HCT116 (cell line): ENCODE measurements around the gene SMR3B. TPM values are rescaled to one million over a fixed set of nuclear protein-coding genes. Genes with fewer than 3 reads are reported as not detected.

Source experiments
- ATAC-seq: fragments of 200-7000 bp; cut with Tn5 transposase; 2 replicates; pipeline ENCODE4 v1.9.1; 2020; ENCODE audit warnings: mild to moderate bottlenecking, moderate library complexity
- BruUV-seq: library from RNA; stranded (reverse); fragments of 400-500 nt; replicated peaks from 2 replicates; lab custom pipeline; 2021; lab: Mats Ljungman, UMichigan
- CTCF ChIA-PET: fragments of 300-600 bp; sonication (Branson Sonifier 250); formaldehyde crosslinking; loops from one replicate; lab custom pipeline; 2021; ENCODE audit warnings: antibody characterized with exemption; lab: Charles Lee
- POLR2A ChIA-PET: fragments of 300-600, 350-600 bp; sonication (Branson Sonifier 250); formaldehyde crosslinking; loops from one replicate; lab custom pipeline; 2021; ENCODE audit warnings: antibody characterized with exemption; lab: Charles Lee
- RAD21 ChIA-PET, 2 experiments: fragments of 300-600 bp; sonication (Branson Sonifier 250); formaldehyde crosslinking; loops; one replicate each; lab custom pipeline; 2023; ENCODE audit warnings: low total read pairs in 2 of 2; ENCODE audit not compliant: uncharacterized antibody in 2 of 2, unreplicated experiment in 2 of 2, low non-redundant PET in 1 of 2; lab: Charles Lee
- DNase-seq: peaks from one replicate; pipeline ENCODE4 v3.0.0-alpha.2; 2010; ENCODE audit warnings: low read depth, low spot score
- H2AFZ ChIP-seq: fragments of 200-600 bp; shearing (Covaris generic), sonication (generic); 2 replicates; pipeline ENCODE4 v1.6.1; 2017; ENCODE audit warnings: low read depth, mixed run types, mixed read lengths, antibody characterized with exemption, low read length; ENCODE audit not compliant: poor library complexity, severe bottlenecking
- H3K27ac ChIP-seq: 2 replicates; pipeline ENCODE4 v1.5.1; 2012; ENCODE audit warnings: low read depth, low read length
- H3K27me3 ChIP-seq: fragments of 200-600 bp; sonication (generic); 2 replicates; pipeline ENCODE4 v1.6.1; 2016; ENCODE audit warnings: mixed run types, low read length, mixed read lengths; ENCODE audit not compliant: insufficient read depth
- H3K36me3 ChIP-seq, 2 experiments: fragments of 200-500 bp in 1 of 2; fragments of 200-600 bp in 1 of 2; sonication (Bioruptor generic) in 1 of 2; sonication (generic) in 1 of 2; 2 replicates each; pipeline versions ENCODE4 v1.5.1 to v1.6.1; 2014 to 2016; ENCODE audit warnings: low read length in 2 of 2, inconsistent platforms in 1 of 2, mixed read lengths in 1 of 2, mixed run types in 1 of 2; ENCODE audit not compliant: insufficient read depth in 2 of 2, control insufficient read depth in 1 of 2
- H3K4me1 ChIP-seq, 2 experiments: fragments of 200-600 bp in 1 of 2; sonication (generic) in 1 of 2; 2 replicates each; pipeline versions ENCODE4 v1.5.1 to v1.6.1; 2012 to 2017; ENCODE audit warnings: low read length in 2 of 2, inconsistent platforms in 1 of 2, mild to moderate bottlenecking in 1 of 2, mixed read lengths in 1 of 2, mixed run types in 1 of 2, moderate library complexity in 1 of 2; ENCODE audit not compliant: insufficient read depth in 2 of 2, control insufficient read depth in 1 of 2
- H3K4me2 ChIP-seq: fragments of 200-600 bp; sonication (generic); 2 replicates; pipeline ENCODE4 v1.6.1; 2017; ENCODE audit warnings: mixed run types, low read length, mixed read lengths
- H3K4me3 ChIP-seq, 2 experiments: fragments of 200-600 bp in 1 of 2; sonication (generic) in 1 of 2; replicated peaks in 1 of 2; 2 replicates each; pipeline ENCODE4 v1.5.1; 2011 to 2016; ENCODE audit warnings: low read length in 2 of 2, control low read depth in 1 of 2, low read depth in 1 of 2, mild to moderate bottlenecking in 1 of 2, mixed read lengths in 1 of 2, mixed run types in 1 of 2
- H3K79me2 ChIP-seq: fragments of 200-600 bp; sonication (generic); 2 replicates; pipeline ENCODE4 v1.6.1; 2017; ENCODE audit warnings: mild to moderate bottlenecking, mixed run types, low read length, moderate library complexity, mixed read lengths; ENCODE audit not compliant: insufficient read depth
- H3K9ac ChIP-seq: fragments of 200-600 bp; sonication (generic); 2 replicates; pipeline ENCODE4 v1.6.1; 2016; ENCODE audit warnings: low read length, mixed read lengths
- H3K9me2 ChIP-seq: fragments of 200-600 bp; sonication (generic), shearing (Covaris generic); 2 replicates; pipeline ENCODE4 v1.6.1; 2017; ENCODE audit warnings: mixed run types, mild to moderate bottlenecking, moderate library complexity; ENCODE audit not compliant: insufficient read depth
- H3K9me3 ChIP-seq, 2 experiments: fragments of 200-500 bp in 1 of 2; fragments of 200-600 bp in 1 of 2; sonication (Bioruptor generic) in 1 of 2; sonication (generic) in 1 of 2; 2 replicates each; pipeline ENCODE4 v1.6.1; 2014 to 2017; ENCODE audit warnings: low read length in 2 of 2, mixed read lengths in 2 of 2, inconsistent platforms in 1 of 2, low read depth in 1 of 2, mild to moderate bottlenecking in 1 of 2, mixed run types in 1 of 2, moderate library complexity in 1 of 2; ENCODE audit not compliant: control insufficient read depth in 1 of 2, insufficient read depth in 1 of 2
- H4K20me1 ChIP-seq: fragments of 200-600 bp; sonication (generic), shearing (Covaris generic); 2 replicates; pipeline ENCODE4 v1.6.1; 2017; ENCODE audit warnings: mixed run types, mild to moderate bottlenecking, moderate library complexity; ENCODE audit not compliant: insufficient read depth
- ATF3 ChIP-seq: IDR thresholded peaks from 2 replicates; pipeline ENCODE4 v1.6.1; 2012
- CEBPB ChIP-seq: IDR thresholded peaks from 2 replicates; pipeline ENCODE4 v1.6.1; 2012; ENCODE audit warnings: low read depth
- ELF1 ChIP-seq: IDR thresholded peaks from 2 replicates; pipeline ENCODE4 v1.6.1; 2012; ENCODE audit warnings: low read depth, borderline replicate concordance
- EZH2 ChIP-seq: fragments of 200-600 bp; sonication (generic); IDR thresholded peaks from 2 replicates; pipeline ENCODE4 v1.6.1; 2017; ENCODE audit warnings: antibody characterized with exemption, mixed run types
- FOSL1 ChIP-seq: IDR thresholded peaks from 2 replicates; pipeline ENCODE4 v1.6.1; 2012; ENCODE audit warnings: low read depth
- JUND ChIP-seq: IDR thresholded peaks from 2 replicates; pipeline ENCODE4 v1.6.1; 2012
- MAX ChIP-seq: IDR thresholded peaks from 2 replicates; pipeline ENCODE4 v1.6.1; 2012
- POLR2A ChIP-seq: IDR thresholded peaks from 2 replicates; pipeline ENCODE4 v1.7.0; 2011; ENCODE audit warnings: borderline replicate concordance; ENCODE audit not compliant: insufficient read depth, insufficient read length; ENCODE audit errors: extremely low read depth
- RAD21 ChIP-seq: IDR thresholded peaks from 2 replicates; pipeline ENCODE4 v1.6.1; 2012; ENCODE audit warnings: low read depth, mild to moderate bottlenecking
- SIN3A ChIP-seq: IDR thresholded peaks from 2 replicates; pipeline ENCODE4 v1.6.1; 2012; ENCODE audit warnings: low read depth
- SP1 ChIP-seq: IDR thresholded peaks from 2 replicates; pipeline ENCODE4 v1.6.1; 2012; ENCODE audit warnings: low read depth
- SRF ChIP-seq: IDR thresholded peaks from 2 replicates; pipeline ENCODE4 v1.6.1; 2012; ENCODE audit warnings: low read depth
- TCF7L2 ChIP-seq: IDR thresholded peaks from 2 replicates; pipeline ENCODE4 v1.7.0; 2011; ENCODE audit warnings: borderline replicate concordance, inconsistent platforms; ENCODE audit not compliant: insufficient read depth, insufficient read length; ENCODE audit errors: extremely low read depth
- YY1 ChIP-seq: IDR thresholded peaks from 2 replicates; pipeline ENCODE4 v1.6.1; 2011; ENCODE audit warnings: low read length, low read depth, moderate library complexity, mild to moderate bottlenecking; ENCODE audit not compliant: insufficient replicate concordance; ENCODE audit errors: extremely low read depth
- ZBTB33 ChIP-seq: IDR thresholded peaks from 2 replicates; pipeline ENCODE4 v1.6.1; 2011; ENCODE audit warnings: mild to moderate bottlenecking, low read length, moderate library complexity; ENCODE audit not compliant: insufficient replicate concordance; ENCODE audit errors: extremely low read depth
- ZFX ChIP-seq: fragments of 450-650 bp; IDR thresholded peaks from 2 replicates; pipeline ENCODE4 v1.6.1; 2017
- intact Hi-C: fragments of 100-400 bp; cut with micrococcal nuclease; formaldehyde crosslinking; loops from 2 replicates; pipeline ENCODE4 v1.10.0; 2022
- total RNA-seq: library from RNA; stranded (reverse); gene quantifications from one replicate; pipeline ENCODE4 v1.2.1, GENCODE V29; 2021; ENCODE audit not compliant: unreplicated experiment

The SMR3B gene
- total RNA-seq, 1 experiment from 2014 or later, result not detected

- TF ChIP-seq YY1 (no peak), CEBPB (no peak)
These were observed 10.9 kb upstream of the SMR3B start (continued) for GRCh38 chr4:70371987-70372386.

- ATAC-seq, result no peak
These were observed 10.2 kb upstream of the SMR3B start for GRCh38 chr4:70372760-70373159.

More at GRCh38 chr4:70372760-70373159, 10.2 kb upstream of the SMR3B start:
- TF ChIP-seq SP1, result no peak
- no peak for TF ChIP-seq FOSL1
- no peak for TF ChIP-seq ELF1
- TF ChIP-seq TCF7L2, result no peak
- no peak for TF ChIP-seq RAD21
- no peak for TF ChIP-seq SRF
- no peak for TF ChIP-seq YY1
- TF ChIP-seq MAX, result no peak
- TF ChIP-seq SIN3A, result no peak
- TF ChIP-seq ZFX, result no peak
- no peak for TF ChIP-seq ATF3
- no peak for TF ChIP-seq POLR2A
- TF ChIP-seq ZBTB33, result no peak
- no peak for TF ChIP-seq EZH2
- TF ChIP-seq JUND, result no peak
- Histone ChIP-seq H3K4me3 (no peak overlapping the region), H3K36me3 (no peaks in the 10 kb centered on the region), H3K4me1 (no peaks in the 10 kb centered on the region), H3K9me2 (no peaks in the 10 kb centered on the region), H3K27me3 (no peaks in the 10 kb centered on the region), H4K20me1 (no peaks in the 10 kb centered on the region), H3K4me2 (no peak overlapping the region), H2AFZ (no peak overlapping the region), H3K27ac (no peak overlapping the region), H3K9ac (no peak overlapping the region), H3K9me3 (no peaks in the 10 kb centered on the region), H3K79me2 (no peaks in the 10 kb centered on the region)
- no peak for DNase-seq
- RAD21 ChIA-PET, result no interaction called here
- no TSS peak for BruUV-seq
- POLR2A ChIA-PET, result no interaction called here
- intact Hi-C loops, result no loop called here
- CTCF ChIA-PET, result no interaction called here
